Activated CD4-positive, alpha-beta memory T cell treated with anti-CD3 and anti-CD28 coated beads, Interleukin-2, amount 10 ng/mL, durations not matched to agents 7 days and 5 days (primary cell): ENCODE measurements around the gene CDC42EP2. TPM values are rescaled to one million over a fixed set of nuclear protein-coding genes. Genes with fewer than 3 reads are reported as not detected.
"Not testable (repeated sequence)": the region's sequence is repeated elsewhere in the genome, so short reads cannot be mapped to it uniquely, and the experiment has no call there.

ENCODE experiments used
- CTCF ChIA-PET: fragments of 350-600 bp; sonication (Branson Sonifier 250); formaldehyde crosslinking; loops from one replicate; lab custom pipeline; 2021; ENCODE audit warnings: antibody characterized with exemption, inconsistent platforms; lab: Charles Lee
- POLR2A ChIA-PET: fragments of 350-600 bp; sonication (Branson Sonifier 250); formaldehyde crosslinking; loops from one replicate; lab custom pipeline; 2021; ENCODE audit warnings: antibody characterized with exemption; lab: Charles Lee
- DNase-seq: peaks from one replicate; pipeline ENCODE4 v3.0.0-alpha.2; 2020
- H3K27ac Mint-ChIP-seq: one replicate; pipeline ENCODE4 v1.8.0; 2021; ENCODE audit warnings: mild to moderate bottlenecking, mixed read lengths
- H3K27me3 Mint-ChIP-seq: one replicate; pipeline ENCODE4 v1.8.0; 2021; ENCODE audit warnings: mixed read lengths
- H3K36me3 Mint-ChIP-seq: one replicate; pipeline ENCODE4 v1.8.0; 2021; ENCODE audit warnings: low read depth, mixed read lengths
- H3K4me1 Mint-ChIP-seq: one replicate; pipeline ENCODE4 v1.8.0; 2021; ENCODE audit warnings: mixed read lengths
- H3K4me3 Mint-ChIP-seq: one replicate; pipeline ENCODE4 v1.8.0; 2021; ENCODE audit warnings: mild to moderate bottlenecking, mixed read lengths
- H3K9me3 Mint-ChIP-seq: one replicate; pipeline ENCODE4 v1.8.0; 2021; ENCODE audit warnings: mixed read lengths
- total RNA-seq, 2 experiments: library from RNA; stranded (reverse); gene quantifications; one replicate each; pipeline ENCODE4 v1.2.3, GENCODE V29; 2021

CDC42EP2 gene
- total RNA-seq, 2 experiments from 2014 or later = 0.38 to 0.70 TPM

- H3K27ac Mint-ChIP-seq = no peak overlapping the region
- peaks cover 9% of the 10 kb centered on the region for H3K4me1 Mint-ChIP-seq
- H3K27me3 Mint-ChIP-seq = no peaks in the 10 kb centered on the region
- CTCF ChIA-PET = interaction anchor here (0.7 to 10.5 kb wide), 38 partner anchors 9 to 1047 kb away, joined by 3 to 172 read pairs (median 5); partner anchors contain the start of genes CAPN1, CDC42EP2, PCNX3 and POLA2
- H3K4me3 Mint-ChIP-seq = no peak overlapping the region
- peaks cover 3% of the 10 kb centered on the region for H3K36me3 Mint-ChIP-seq
- no peaks in the 10 kb centered on the region for H3K9me3 Mint-ChIP-seq
- POLR2A ChIA-PET = interaction anchor here (0.7 to 2.2 kb wide), 7 partner anchors 14 to 217 kb away, joined by 3 to 16 read pairs (median 3); partner anchors contain the start of genes CDC42EP2 and POLA2
- no peak for DNase-seq
Observed at GRCh38 chr11:65329478-65329877, 14.8 kb downstream of the CDC42EP2 start.

GRCh38 chr11:65329944-65330403, 15.3 kb downstream of the CDC42EP2 start:
- no peak overlapping the region for H3K4me3 Mint-ChIP-seq
- DNase-seq = peak; percentile 82
- H3K4me1 Mint-ChIP-seq = peaks cover 14% of the 10 kb centered on the region
- ChIA-PET CTCF (interaction anchor here (0.7 to 10.5 kb wide), 40 partner anchors 8 to 634 kb away, joined by 3 to 172 read pairs (median 5); partner anchors contain the start of genes CAPN1, CDC42EP2, PCNX3 and POLA2), POLR2A (interaction anchor here (0.7 to 2.2 kb wide), 7 partner anchors 15 to 217 kb away, joined by 3 to 16 read pairs (median 3); partner anchors contain the start of genes CDC42EP2 and POLA2)
- no peaks in the 10 kb centered on the region for H3K9me3 Mint-ChIP-seq
- no peaks in the 10 kb centered on the region for H3K27me3 Mint-ChIP-seq
- H3K27ac Mint-ChIP-seq = no peak overlapping the region
- H3K36me3 Mint-ChIP-seq = peaks cover 4% of the 10 kb centered on the region

GRCh38 chr11:65330544-65330943, 15.9 kb downstream of the CDC42EP2 start:
- no peak overlapping the region for H3K27ac Mint-ChIP-seq
- no peak overlapping the region for H3K4me3 Mint-ChIP-seq
- peaks cover 9% of the 10 kb centered on the region for H3K36me3 Mint-ChIP-seq
- peaks cover 19% of the 10 kb centered on the region for H3K4me1 Mint-ChIP-seq
- CTCF ChIA-PET = interaction anchor here (0.7 to 10.5 kb wide), 31 partner anchors 8 to 633 kb away, joined by 3 to 172 read pairs (median 5); partner anchors contain the start of genes CAPN1, CDC42EP2, POLA2 and TM7SF2
- no peaks in the 10 kb centered on the region for H3K9me3 Mint-ChIP-seq
- H3K27me3 Mint-ChIP-seq = no peaks in the 10 kb centered on the region
- POLR2A ChIA-PET = interaction anchor here (0.7 to 2.2 kb wide), 5 partner anchors 15 to 68 kb away, joined by 3 to 16 read pairs (median 4); partner anchors contain the start of genes CDC42EP2 and POLA2
- DNase-seq = no peak

DNA sequence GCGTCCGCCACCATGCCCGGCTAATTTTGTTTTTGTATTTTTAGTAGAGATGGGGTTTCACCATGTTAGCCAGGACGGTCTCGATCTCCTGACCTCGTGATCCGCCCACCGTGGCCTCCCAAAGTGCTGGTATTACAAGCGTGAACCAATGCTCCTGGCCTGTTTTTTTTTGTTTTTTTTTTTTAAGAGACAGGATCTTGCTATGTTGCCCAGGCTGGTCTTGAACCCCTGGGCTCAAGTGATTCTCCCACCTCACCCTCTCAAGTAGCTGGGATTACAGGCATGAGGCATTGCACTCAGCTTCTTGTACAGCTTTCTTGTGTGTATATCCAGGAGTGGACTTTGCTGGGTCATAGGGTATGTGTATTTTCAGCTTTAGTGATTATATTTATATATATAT, 17.9 kb downstream of the CDC42EP2 start:
- not testable (repeated sequence) for H3K9me3 Mint-ChIP-seq, H3K27ac Mint-ChIP-seq, DNase-seq, H3K27me3 Mint-ChIP-seq, H3K4me3 Mint-ChIP-seq
- POLR2A ChIA-PET = interaction anchor here (1.0 to 4.7 kb wide), 13 partner anchors 9 to 292 kb away, joined by 3 to 35 read pairs (median 7); partner anchors contain the start of genes CDC42EP2, FAU, FRMD8 and MALAT1
- Mint-ChIP-seq H3K4me1 (peaks cover 22% of the 10 kb centered on the region), H3K36me3 (peaks cover 11% of the 10 kb centered on the region)
- CTCF ChIA-PET = interaction anchor here (0.6 to 10.5 kb wide), 11 partner anchors 12 to 188 kb away, joined by 3 to 172 read pairs (median 7); partner anchors contain the start of genes CAPN1, CDC42EP2 and POLA2

DNA sequence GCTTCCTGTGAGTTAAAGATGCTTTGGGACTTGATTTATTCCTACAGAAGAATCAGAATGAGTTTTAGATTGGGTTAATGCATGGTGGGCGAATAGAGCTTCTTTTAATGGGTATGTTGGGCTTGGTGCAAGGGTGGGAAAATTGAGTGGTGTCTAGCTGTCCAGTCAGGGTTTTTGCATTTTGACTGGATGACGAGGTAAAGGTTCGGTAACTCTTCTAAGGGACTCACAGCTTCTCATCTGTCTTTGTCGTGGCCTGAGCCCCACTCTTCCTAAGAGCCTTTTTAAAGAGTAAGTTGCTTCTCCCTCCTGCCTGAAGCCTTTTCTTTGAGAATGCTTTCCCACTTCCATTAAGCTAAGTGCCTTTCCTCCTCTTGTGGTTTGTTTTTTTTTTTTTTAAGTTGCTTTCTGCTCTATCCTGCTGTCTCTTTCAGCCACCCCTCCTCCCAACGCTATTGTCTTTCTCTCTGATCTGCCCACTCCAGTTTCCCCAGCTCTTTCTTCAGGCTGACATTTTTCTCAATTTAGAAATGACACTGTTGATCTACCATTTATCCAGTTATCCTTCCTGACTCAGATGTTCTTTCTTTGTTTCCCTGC, 20.1 kb downstream of the CDC42EP2 start:
- peaks cover 23% of the 10 kb centered on the region for H3K36me3 Mint-ChIP-seq
- H3K4me3 Mint-ChIP-seq = peak overlapping the region; percentile 89
- no peaks in the 10 kb centered on the region for H3K9me3 Mint-ChIP-seq
- ChIA-PET POLR2A (interaction anchor here (0.8 to 4.7 kb wide), 14 partner anchors 9 to 251 kb away, joined by 3 to 35 read pairs (median 5); partner anchors contain the start of genes CDCA5, FAU, FRMD8 and MALAT1), CTCF (interaction anchor here (0.6 to 10.5 kb wide), 9 partner anchors 13 to 224 kb away, joined by 3 to 172 read pairs (median 3); partner anchors contain the start of gene CDC42EP2)
- peaks cover 33% of the 10 kb centered on the region for H3K4me1 Mint-ChIP-seq
- no peaks in the 10 kb centered on the region for H3K27me3 Mint-ChIP-seq
- no peak for DNase-seq
- peak overlapping the region; percentile 80 for H3K27ac Mint-ChIP-seq

- H3K27me3 Mint-ChIP-seq = no peaks in the 10 kb centered on the region
- no peak overlapping the region for H3K27ac Mint-ChIP-seq
- no peak overlapping the region for H3K4me3 Mint-ChIP-seq
- H3K9me3 Mint-ChIP-seq = no peaks in the 10 kb centered on the region
- peaks cover 50% of the 10 kb centered on the region for H3K36me3 Mint-ChIP-seq
- H3K4me1 Mint-ChIP-seq = peaks cover 31% of the 10 kb centered on the region
- DNase-seq = no peak
- ChIA-PET POLR2A (interaction anchor here (1.0 kb wide), 1 partner anchor 21 kb away, joined by 3 read pairs; no protein-coding TSS in a partner anchor), CTCF (interaction anchor here (0.6 to 10.5 kb wide), 3 partner anchors 9 to 173 kb away, joined by 3 to 117 read pairs (median 8); no protein-coding TSS in a partner anchor)
Observed at GRCh38 chr11:65338676-65339075, 24.0 kb downstream of the CDC42EP2 start.

DNA sequence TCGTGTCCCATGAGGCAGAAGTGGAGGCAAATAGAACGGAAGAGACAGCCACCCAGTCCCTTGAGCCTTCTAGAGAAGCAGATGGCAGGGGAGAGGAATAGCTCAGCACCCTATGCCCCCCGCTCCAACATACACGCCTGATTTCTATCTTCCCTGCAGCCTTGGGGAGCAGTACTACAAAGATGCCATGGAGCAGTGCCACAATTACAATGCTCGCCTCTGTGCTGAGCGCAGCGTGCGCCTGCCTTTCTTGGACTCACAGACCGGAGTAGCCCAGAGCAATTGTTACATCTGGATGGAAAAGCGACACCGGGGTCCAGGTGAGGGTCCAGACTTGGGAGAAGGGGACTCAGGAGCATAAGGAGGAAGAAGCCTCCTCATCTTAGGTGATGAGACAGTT, 25.6 kb downstream of the CDC42EP2 start:
- H3K27me3 Mint-ChIP-seq = no peaks in the 10 kb centered on the region
- peaks cover 60% of the 10 kb centered on the region for H3K36me3 Mint-ChIP-seq
- no peak overlapping the region for H3K4me3 Mint-ChIP-seq
- H3K27ac Mint-ChIP-seq = no peak overlapping the region
- no peak for DNase-seq
- POLR2A ChIA-PET = no interaction called here
- H3K9me3 Mint-ChIP-seq = no peaks in the 10 kb centered on the region
- CTCF ChIA-PET = interaction anchor here (1.0 to 1.7 kb wide), 2 partner anchors 11 to 170 kb away, joined by 3 to 7 read pairs; no protein-coding TSS in a partner anchor
- peaks cover 22% of the 10 kb centered on the region for H3K4me1 Mint-ChIP-seq

DNA sequence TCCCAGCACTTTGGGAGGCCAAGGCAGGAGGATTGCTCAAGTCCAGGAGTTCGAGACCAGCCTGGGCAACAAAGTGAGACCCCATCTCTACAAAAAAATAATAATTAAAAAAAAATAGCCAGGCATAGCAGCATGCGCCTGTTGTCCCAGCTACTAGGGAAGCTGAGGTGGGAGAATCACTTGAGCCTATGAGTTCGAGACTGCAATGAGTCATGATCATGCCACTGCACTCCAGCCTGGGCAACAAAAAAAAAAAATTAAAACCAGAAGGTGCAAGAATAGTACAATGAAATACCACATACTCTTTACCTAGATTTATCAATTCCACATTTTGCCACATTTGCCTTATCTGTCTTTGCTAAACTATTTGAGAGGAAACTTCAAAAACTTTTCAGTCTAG, 27.2 kb downstream of the CDC42EP2 start:
- ChIA-PET CTCF (interaction anchor here (13.2 kb wide), 1 partner anchor 8 kb away, joined by 117 read pairs; the partner anchor contains the start of gene DPF2), POLR2A (interaction anchor here (1.2 kb wide), 1 partner anchor 9 kb away, joined by 3 read pairs; no protein-coding TSS in a partner anchor)
- H3K4me3 Mint-ChIP-seq = no peak overlapping the region
- H3K4me1 Mint-ChIP-seq = peaks cover 16% of the 10 kb centered on the region
- peaks cover 71% of the 10 kb centered on the region for H3K36me3 Mint-ChIP-seq
- H3K9me3 Mint-ChIP-seq = no peaks in the 10 kb centered on the region
- H3K27ac Mint-ChIP-seq = no peak overlapping the region
- no peaks in the 10 kb centered on the region for H3K27me3 Mint-ChIP-seq
- DNase-seq = no peak

GRCh38 chr11:65351511-65351910, 36.8 kb downstream of the CDC42EP2 start:
- Mint-ChIP-seq H3K9me3 (no peaks in the 10 kb centered on the region), H3K27ac (no peak overlapping the region), H3K27me3 (peaks cover 3% of the 10 kb centered on the region), H3K36me3 (peaks cover 35% of the 10 kb centered on the region), H3K4me3 (no peak overlapping the region), H3K4me1 (peaks cover 22% of the 10 kb centered on the region)
- POLR2A ChIA-PET = interaction anchor here (0.7 to 2.6 kb wide), 4 partner anchors 18 to 151 kb away, joined by 3 to 12 read pairs (median 5); partner anchors contain the start of gene DPF2
- DNase-seq = no peak
- CTCF ChIA-PET = interaction anchor here (13.2 kb wide), 1 partner anchor 18 kb away, joined by 117 read pairs; the partner anchor contains the start of gene DPF2

- Mint-ChIP-seq H3K9me3 (no peaks in the 10 kb centered on the region), H3K27ac (peak overlapping the region; percentile 11), H3K4me1 (peaks cover 22% of the 10 kb centered on the region), H3K27me3 (peaks cover 3% of the 10 kb centered on the region), H3K36me3 (peaks cover 30% of the 10 kb centered on the region), H3K4me3 (no peak overlapping the region)
- ChIA-PET POLR2A (interaction anchor here (2.6 kb wide), 1 partner anchor 19 kb away, joined by 12 read pairs; the partner anchor contains the start of gene DPF2), CTCF (interaction anchor here (1.2 to 13.2 kb wide), 2 partner anchors 12 to 19 kb away, joined by 3 to 117 read pairs; partner anchors contain the start of gene DPF2)
- DNase-seq = no peak
Observed at GRCh38 chr11:65352783-65353182, 38.1 kb downstream of the CDC42EP2 start.

DNA sequence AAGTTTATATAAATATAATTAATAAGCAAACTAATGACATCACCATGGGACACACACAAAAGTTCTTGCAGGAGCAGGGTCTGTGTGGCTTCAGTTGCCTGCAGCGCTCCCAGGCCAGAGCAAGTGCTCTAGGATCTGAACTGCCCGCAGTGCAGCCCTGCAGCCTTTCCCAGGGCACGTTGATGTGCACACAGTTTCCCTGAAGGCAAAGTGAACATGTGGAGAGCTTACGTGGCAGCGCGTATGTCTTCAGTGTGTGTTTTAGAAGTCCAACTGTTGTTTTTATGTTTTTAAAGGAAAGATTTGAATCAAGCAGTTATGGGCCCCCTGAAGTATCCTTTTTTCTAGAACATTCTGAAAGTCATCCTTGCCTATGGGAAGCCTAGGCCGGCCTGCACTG, 38.7 kb downstream of the CDC42EP2 start:
- ChIA-PET POLR2A (interaction anchor here (1.2 to 2.6 kb wide), 2 partner anchors 20 kb away, joined by 5 to 12 read pairs; partner anchors contain the start of gene DPF2), CTCF (interaction anchor here (1.2 to 13.2 kb wide), 2 partner anchors 12 to 19 kb away, joined by 3 to 117 read pairs; partner anchors contain the start of gene DPF2)
- Mint-ChIP-seq H3K27me3 (peaks cover 8% of the 10 kb centered on the region), H3K4me3 (peak overlapping the region; percentile 67), H3K9me3 (no peaks in the 10 kb centered on the region), H3K36me3 (peaks cover 24% of the 10 kb centered on the region), H3K4me1 (peaks cover 22% of the 10 kb centered on the region), H3K27ac (peak overlapping the region; percentile 0)
- no peak for DNase-seq

DNA sequence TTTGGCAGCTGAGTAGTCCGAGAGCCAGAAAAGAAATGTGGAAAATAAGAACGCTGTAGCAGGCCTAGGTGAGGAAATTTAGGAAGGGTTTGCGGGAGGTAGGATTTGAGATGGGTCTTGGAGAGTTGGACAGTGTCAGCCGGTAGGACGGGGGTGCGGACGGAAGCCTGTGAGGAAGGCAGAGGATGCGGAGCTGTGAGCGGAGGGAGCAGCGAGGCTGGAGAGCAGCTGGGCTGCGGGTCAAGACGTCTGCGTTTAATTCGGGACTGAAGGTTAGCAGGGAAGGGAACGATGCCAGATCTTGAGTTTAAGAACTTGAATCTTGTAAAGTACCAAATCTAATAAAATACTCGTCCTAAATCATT, 39.2 kb downstream of the CDC42EP2 start:
- no peak for DNase-seq
- Mint-ChIP-seq H3K9me3 (no peaks in the 10 kb centered on the region), H3K27me3 (peaks cover 8% of the 10 kb centered on the region), H3K36me3 (peaks cover 19% of the 10 kb centered on the region), H3K27ac (peak overlapping the region; percentile 0), H3K4me1 (peaks cover 20% of the 10 kb centered on the region), H3K4me3 (peak overlapping the region; percentile 67)
- POLR2A ChIA-PET = interaction anchor here (0.6 to 1.2 kb wide), 2 partner anchors 21 to 212 kb away, joined by 3 to 5 read pairs; no protein-coding TSS in a partner anchor
- CTCF ChIA-PET = interaction anchor here (13.2 kb wide), 1 partner anchor 20 kb away, joined by 117 read pairs; the partner anchor contains the start of gene DPF2
